Activated naive CD8-positive, alpha-beta T cell treated with anti-CD3 and anti-CD28 coated beads for 36 hours (primary cell): Measurements from ENCODE around the gene FAM168A. TPM values are rescaled to one million over a fixed set of nuclear protein-coding genes. Genes with fewer than 3 reads are reported as not detected.
"Not testable (repeated sequence)": the region's sequence is repeated elsewhere in the genome, so short reads cannot be mapped to it uniquely, and the experiment has no call there.

Source experiments
- DNase-seq: peaks from one replicate; pipeline ENCODE4 v3.0.0; 2021
- H3K27ac Mint-ChIP-seq: one replicate; pipeline ENCODE4 v1.8.0; 2022; ENCODE audit warnings: mild to moderate bottlenecking, moderate library complexity, mixed read lengths
- H3K27me3 Mint-ChIP-seq: one replicate; pipeline ENCODE4 v1.8.0; 2022; ENCODE audit warnings: mild to moderate bottlenecking, mixed read lengths
- H3K36me3 Mint-ChIP-seq: one replicate; pipeline ENCODE4 v1.8.0; 2021; ENCODE audit warnings: mild to moderate bottlenecking, mixed read lengths
- H3K4me1 Mint-ChIP-seq: one replicate; pipeline ENCODE4 v1.8.0; 2021; ENCODE audit warnings: mixed read lengths
- H3K4me3 Mint-ChIP-seq: one replicate; pipeline ENCODE4 v1.8.0; 2022; ENCODE audit warnings: mild to moderate bottlenecking, moderate library complexity, mixed read lengths
- H3K9me3 Mint-ChIP-seq: one replicate; pipeline ENCODE4 v1.8.0; 2022; ENCODE audit warnings: mixed read lengths
- total RNA-seq, 2 experiments: library from RNA; stranded (reverse); gene quantifications; one replicate each; pipeline ENCODE4 v1.2.3, GENCODE V29; 2021

FAM168A gene
- total RNA-seq, 2 experiments from 2014 or later = 11.3 to 11.7 TPM

GRCh38 chr11:73465871-73466270, 132.0 kb downstream of the FAM168A start:
- DNase-seq = no peak
- no peaks in the 10 kb centered on the region for H3K9me3 Mint-ChIP-seq
- no peak overlapping the region for H3K4me3 Mint-ChIP-seq
- peaks cover 7% of the 10 kb centered on the region for H3K36me3 Mint-ChIP-seq
- no peak overlapping the region for H3K27ac Mint-ChIP-seq
- peaks cover 3% of the 10 kb centered on the region for H3K4me1 Mint-ChIP-seq
- no peaks in the 10 kb centered on the region for H3K27me3 Mint-ChIP-seq

GRCh38 chr11:73465023-73465675, 132.8 kb downstream of the FAM168A start:
- Mint-ChIP-seq H3K9me3 (no peaks in the 10 kb centered on the region), H3K27me3 (no peaks in the 10 kb centered on the region), H3K4me1 (peaks cover 3% of the 10 kb centered on the region), H3K36me3 (peaks cover 5% of the 10 kb centered on the region), H3K27ac (no peak overlapping the region), H3K4me3 (no peak overlapping the region)
- DNase-seq = no peak

GRCh38 chr11:73464347-73464746, 133.6 kb downstream of the FAM168A start:
- no peak for DNase-seq
- Mint-ChIP-seq H3K4me1 (peaks cover 3% of the 10 kb centered on the region), H3K4me3 (no peak overlapping the region), H3K9me3 (no peaks in the 10 kb centered on the region), H3K27ac (no peak overlapping the region), H3K36me3 (peaks cover 7% of the 10 kb centered on the region), H3K27me3 (no peaks in the 10 kb centered on the region)

- peaks cover 7% of the 10 kb centered on the region for H3K36me3 Mint-ChIP-seq
- no peaks in the 10 kb centered on the region for H3K9me3 Mint-ChIP-seq
- DNase-seq = no peak
- peaks cover 3% of the 10 kb centered on the region for H3K4me1 Mint-ChIP-seq
- H3K27ac Mint-ChIP-seq = no peak overlapping the region
- H3K27me3 Mint-ChIP-seq = no peaks in the 10 kb centered on the region
- no peak overlapping the region for H3K4me3 Mint-ChIP-seq
Observed at GRCh38 chr11:73463359-73463758, 134.6 kb downstream of the FAM168A start.

- no peak for DNase-seq
- H3K4me1 Mint-ChIP-seq = peaks cover 3% of the 10 kb centered on the region
- H3K27me3 Mint-ChIP-seq = no peaks in the 10 kb centered on the region
- no peaks in the 10 kb centered on the region for H3K9me3 Mint-ChIP-seq
- no peak overlapping the region for H3K4me3 Mint-ChIP-seq
- no peak overlapping the region for H3K27ac Mint-ChIP-seq
- H3K36me3 Mint-ChIP-seq = peaks cover 7% of the 10 kb centered on the region
Observed at GRCh38 chr11:73461964-73462363, 135.9 kb downstream of the FAM168A start.

GRCh38 chr11:73461335-73461840, 136.5 kb downstream of the FAM168A start:
- Mint-ChIP-seq H3K27me3 (no peaks in the 10 kb centered on the region), H3K9me3 (no peaks in the 10 kb centered on the region), H3K27ac (no peak overlapping the region), H3K36me3 (peaks cover 8% of the 10 kb centered on the region), H3K4me1 (peaks cover 5% of the 10 kb centered on the region), H3K4me3 (no peak overlapping the region)
- no peak for DNase-seq

- H3K4me3 Mint-ChIP-seq = no peak overlapping the region
- no peak for DNase-seq
- no peaks in the 10 kb centered on the region for H3K27me3 Mint-ChIP-seq
- peaks cover 5% of the 10 kb centered on the region for H3K4me1 Mint-ChIP-seq
- H3K36me3 Mint-ChIP-seq = peaks cover 6% of the 10 kb centered on the region
- no peaks in the 10 kb centered on the region for H3K9me3 Mint-ChIP-seq
- H3K27ac Mint-ChIP-seq = no peak overlapping the region
Observed at GRCh38 chr11:73458201-73458600, 139.7 kb downstream of the FAM168A start.

GRCh38 chr11:73454987-73455386, 142.9 kb downstream of the FAM168A start:
- DNase-seq = no peak
- Mint-ChIP-seq H3K4me1 (peaks cover 2% of the 10 kb centered on the region), H3K27me3 (no peaks in the 10 kb centered on the region), H3K9me3 (no peaks in the 10 kb centered on the region), H3K36me3 (peaks cover 2% of the 10 kb centered on the region), H3K27ac (no peak overlapping the region), H3K4me3 (no peak overlapping the region)

- H3K4me1 Mint-ChIP-seq = peaks cover 2% of the 10 kb centered on the region
- H3K27me3 Mint-ChIP-seq = no peaks in the 10 kb centered on the region
- no peak overlapping the region for H3K4me3 Mint-ChIP-seq
- no peak overlapping the region for H3K27ac Mint-ChIP-seq
- H3K36me3 Mint-ChIP-seq = peaks cover 2% of the 10 kb centered on the region
- no peaks in the 10 kb centered on the region for H3K9me3 Mint-ChIP-seq
- DNase-seq = no peak
Observed at GRCh38 chr11:73453562-73453961, 144.3 kb downstream of the FAM168A start.

GRCh38 chr11:73452726-73453125, 145.2 kb downstream of the FAM168A start:
- DNase-seq = no peak
- H3K36me3 Mint-ChIP-seq = peaks cover 2% of the 10 kb centered on the region
- H3K27ac Mint-ChIP-seq = no peak overlapping the region
- H3K4me1 Mint-ChIP-seq = peaks cover 2% of the 10 kb centered on the region
- no peak overlapping the region for H3K4me3 Mint-ChIP-seq
- H3K9me3 Mint-ChIP-seq = no peaks in the 10 kb centered on the region
- no peaks in the 10 kb centered on the region for H3K27me3 Mint-ChIP-seq

GRCh38 chr11:73451896-73452295, 146.0 kb downstream of the FAM168A start:
- peaks cover 2% of the 10 kb centered on the region for H3K36me3 Mint-ChIP-seq

GRCh38 chr11:73446766-73447165, 151.1 kb downstream of the FAM168A start:
- Mint-ChIP-seq H3K36me3 (no peaks in the 10 kb centered on the region), H3K27me3 (no peaks in the 10 kb centered on the region), H3K27ac (no peak overlapping the region), H3K9me3 (no peaks in the 10 kb centered on the region), H3K4me1 (peaks cover 6% of the 10 kb centered on the region), H3K4me3 (no peak overlapping the region)
- DNase-seq = no peak

More at GRCh38 chr11:73451896-73452295, 146.0 kb downstream of the FAM168A start:
- Mint-ChIP-seq H3K27ac (no peak overlapping the region), H3K4me3 (no peak overlapping the region), H3K27me3 (no peaks in the 10 kb centered on the region), H3K9me3 (no peaks in the 10 kb centered on the region), H3K4me1 (peaks cover 2% of the 10 kb centered on the region)
- no peak for DNase-seq

GRCh38 chr11:73445980-73446379, 151.9 kb downstream of the FAM168A start:
- no peaks in the 10 kb centered on the region for H3K36me3 Mint-ChIP-seq
- no peak overlapping the region for H3K4me3 Mint-ChIP-seq
- H3K27me3 Mint-ChIP-seq = no peaks in the 10 kb centered on the region
- H3K27ac Mint-ChIP-seq = no peak overlapping the region
- peaks cover 6% of the 10 kb centered on the region for H3K4me1 Mint-ChIP-seq
- no peaks in the 10 kb centered on the region for H3K9me3 Mint-ChIP-seq
- DNase-seq = no peak

- peaks cover 2% of the 10 kb centered on the region for H3K36me3 Mint-ChIP-seq
- no peak for DNase-seq
Observed at GRCh38 chr11:73439002-73439843, 158.7 kb downstream of the FAM168A start.

GRCh38 chr11:73436859-73437258, 161.1 kb downstream of the FAM168A start:
- H3K4me1 Mint-ChIP-seq, H3K4me3 Mint-ChIP-seq, H3K9me3 Mint-ChIP-seq, H3K27me3 Mint-ChIP-seq, H3K27ac Mint-ChIP-seq, DNase-seq, H3K36me3 Mint-ChIP-seq: not testable (repeated sequence)

More at GRCh38 chr11:73439002-73439843, 158.7 kb downstream of the FAM168A start:
- Mint-ChIP-seq H3K27ac (no peak overlapping the region), H3K4me3 (no peak overlapping the region), H3K9me3 (no peaks in the 10 kb centered on the region), H3K27me3 (no peaks in the 10 kb centered on the region), H3K4me1 (no peaks in the 10 kb centered on the region)
